Activated naive CD8-positive, alpha-beta T cell treated with anti-CD3 and anti-CD28 coated beads for 36 hours (primary cell): ENCODE results near the gene SLC39A11. TPM values are rescaled to one million over a fixed set of nuclear protein-coding genes. Genes with fewer than 3 reads are reported as not detected.
"Not testable (repeated sequence)": the region's sequence is repeated elsewhere in the genome, so short reads cannot be mapped to it uniquely, and the experiment has no call there.

Experiments used
- DNase-seq: peaks from one replicate; pipeline ENCODE4 v3.0.0; 2021
- H3K27ac Mint-ChIP-seq: one replicate; pipeline ENCODE4 v1.8.0; 2022; ENCODE audit warnings: mild to moderate bottlenecking, moderate library complexity, mixed read lengths
- H3K27me3 Mint-ChIP-seq: one replicate; pipeline ENCODE4 v1.8.0; 2022; ENCODE audit warnings: mild to moderate bottlenecking, mixed read lengths
- H3K36me3 Mint-ChIP-seq: one replicate; pipeline ENCODE4 v1.8.0; 2021; ENCODE audit warnings: mild to moderate bottlenecking, mixed read lengths
- H3K4me1 Mint-ChIP-seq: one replicate; pipeline ENCODE4 v1.8.0; 2021; ENCODE audit warnings: mixed read lengths
- H3K4me3 Mint-ChIP-seq: one replicate; pipeline ENCODE4 v1.8.0; 2022; ENCODE audit warnings: mild to moderate bottlenecking, moderate library complexity, mixed read lengths
- H3K9me3 Mint-ChIP-seq: one replicate; pipeline ENCODE4 v1.8.0; 2022; ENCODE audit warnings: mixed read lengths
- total RNA-seq, 2 experiments: library from RNA; stranded (reverse); gene quantifications; one replicate each; pipeline ENCODE4 v1.2.3, GENCODE V29; 2021

SLC39A11 gene
- total RNA-seq, 2 experiments from 2014 or later: 15.3 to 15.4 TPM

- peaks cover 4% of the 10 kb centered on the region for H3K36me3 Mint-ChIP-seq
- no peaks in the 10 kb centered on the region for H3K27me3 Mint-ChIP-seq
- H3K27ac Mint-ChIP-seq: no peak overlapping the region
- no peaks in the 10 kb centered on the region for H3K4me1 Mint-ChIP-seq
- no peak for DNase-seq
- no peaks in the 10 kb centered on the region for H3K9me3 Mint-ChIP-seq
- no peak overlapping the region for H3K4me3 Mint-ChIP-seq
These were observed 154.8 kb downstream of the SLC39A11 start for GRCh38 chr17:72937707-72938106.

- not testable (repeated sequence) for H3K36me3 Mint-ChIP-seq, DNase-seq, H3K27ac Mint-ChIP-seq, H3K27me3 Mint-ChIP-seq, H3K4me1 Mint-ChIP-seq, H3K4me3 Mint-ChIP-seq, H3K9me3 Mint-ChIP-seq
These were observed 155.2 kb downstream of the SLC39A11 start for GRCh38 chr17:72937254-72937653.

- Mint-ChIP-seq H3K4me1 (peaks cover 9% of the 10 kb centered on the region), H3K27me3 (no peaks in the 10 kb centered on the region), H3K36me3 (peaks cover 4% of the 10 kb centered on the region), H3K9me3 (no peaks in the 10 kb centered on the region), H3K27ac (no peak overlapping the region), H3K4me3 (no peak overlapping the region)
- DNase-seq: no peak
These were observed 156.5 kb downstream of the SLC39A11 start for GRCh38 chr17:72935984-72936383.

- no peaks in the 10 kb centered on the region for H3K9me3 Mint-ChIP-seq
- DNase-seq: no peak
- peaks cover 4% of the 10 kb centered on the region for H3K36me3 Mint-ChIP-seq
- no peak overlapping the region for H3K4me3 Mint-ChIP-seq
- H3K4me1 Mint-ChIP-seq: peaks cover 11% of the 10 kb centered on the region
- no peaks in the 10 kb centered on the region for H3K27me3 Mint-ChIP-seq
- no peak overlapping the region for H3K27ac Mint-ChIP-seq
These were observed 157.6 kb downstream of the SLC39A11 start for GRCh38 chr17:72934927-72935326.

- Mint-ChIP-seq H3K27ac (no peak overlapping the region), H3K4me3 (no peak overlapping the region), H3K36me3 (peaks cover 4% of the 10 kb centered on the region)
These were observed 160.9 kb downstream of the SLC39A11 start for GRCh38 chr17:72931635-72932034.

GRCh38 chr17:72931163-72931562, 161.3 kb downstream of the SLC39A11 start:
- Mint-ChIP-seq H3K4me1 (peaks cover 11% of the 10 kb centered on the region), H3K4me3 (no peak overlapping the region), H3K9me3 (no peaks in the 10 kb centered on the region), H3K27ac (no peak overlapping the region), H3K36me3 (peaks cover 4% of the 10 kb centered on the region), H3K27me3 (no peaks in the 10 kb centered on the region)
- DNase-seq: peak; percentile 10

More at GRCh38 chr17:72931635-72932034, 160.9 kb downstream of the SLC39A11 start:
- no peaks in the 10 kb centered on the region for H3K27me3 Mint-ChIP-seq
- no peaks in the 10 kb centered on the region for H3K9me3 Mint-ChIP-seq
- peaks cover 11% of the 10 kb centered on the region for H3K4me1 Mint-ChIP-seq
- no peak for DNase-seq

GRCh38 chr17:72930031-72930430, 162.5 kb downstream of the SLC39A11 start:
- Mint-ChIP-seq H3K27me3 (no peaks in the 10 kb centered on the region), H3K36me3 (peaks cover 3% of the 10 kb centered on the region), H3K4me3 (no peak overlapping the region), H3K9me3 (no peaks in the 10 kb centered on the region), H3K4me1 (peaks cover 11% of the 10 kb centered on the region), H3K27ac (no peak overlapping the region)
- DNase-seq: no peak

- H3K4me3 Mint-ChIP-seq: no peak overlapping the region
- DNase-seq: no peak
- H3K4me1 Mint-ChIP-seq: peaks cover 11% of the 10 kb centered on the region
- H3K27ac Mint-ChIP-seq: no peak overlapping the region
- H3K27me3 Mint-ChIP-seq: no peaks in the 10 kb centered on the region
- no peaks in the 10 kb centered on the region for H3K9me3 Mint-ChIP-seq
- peaks cover under 1% of the 10 kb centered on the region for H3K36me3 Mint-ChIP-seq
These were observed 163.9 kb downstream of the SLC39A11 start for GRCh38 chr17:72928454-72929136.

- no peaks in the 10 kb centered on the region for H3K27me3 Mint-ChIP-seq
- peaks cover 11% of the 10 kb centered on the region for H3K4me1 Mint-ChIP-seq
- no peak overlapping the region for H3K27ac Mint-ChIP-seq
- no peak overlapping the region for H3K4me3 Mint-ChIP-seq
- DNase-seq: no peak
- no peaks in the 10 kb centered on the region for H3K36me3 Mint-ChIP-seq
- H3K9me3 Mint-ChIP-seq: no peaks in the 10 kb centered on the region
These were observed 164.7 kb downstream of the SLC39A11 start for GRCh38 chr17:72927760-72928159.

- Mint-ChIP-seq H3K36me3 (no peaks in the 10 kb centered on the region), H3K9me3 (no peaks in the 10 kb centered on the region), H3K27me3 (no peaks in the 10 kb centered on the region), H3K4me1 (peaks cover 11% of the 10 kb centered on the region), H3K4me3 (no peak overlapping the region), H3K27ac (no peak overlapping the region)
- DNase-seq: no peak
These were observed 165.3 kb downstream of the SLC39A11 start for GRCh38 chr17:72927146-72927545.

GRCh38 chr17:72926171-72926570, 166.3 kb downstream of the SLC39A11 start:
- Mint-ChIP-seq H3K4me3 (no peak overlapping the region), H3K9me3 (no peaks in the 10 kb centered on the region), H3K27ac (no peak overlapping the region), H3K27me3 (no peaks in the 10 kb centered on the region), H3K36me3 (no peaks in the 10 kb centered on the region), H3K4me1 (peaks cover 4% of the 10 kb centered on the region)
- DNase-seq: no peak

- Mint-ChIP-seq H3K27me3 (no peaks in the 10 kb centered on the region), H3K36me3 (no peaks in the 10 kb centered on the region), H3K4me1 (no peaks in the 10 kb centered on the region), H3K27ac (no peak overlapping the region), H3K4me3 (no peak overlapping the region), H3K9me3 (no peaks in the 10 kb centered on the region)
- DNase-seq: no peak
These were observed 168.3 kb downstream of the SLC39A11 start for GRCh38 chr17:72924196-72924595.

- no peak overlapping the region for H3K27ac Mint-ChIP-seq
- no peaks in the 10 kb centered on the region for H3K27me3 Mint-ChIP-seq
- DNase-seq: no peak
- H3K4me3 Mint-ChIP-seq: no peak overlapping the region
- H3K36me3 Mint-ChIP-seq: peaks cover 3% of the 10 kb centered on the region
- H3K4me1 Mint-ChIP-seq: no peaks in the 10 kb centered on the region
- H3K9me3 Mint-ChIP-seq: no peaks in the 10 kb centered on the region
These were observed 170.3 kb downstream of the SLC39A11 start for GRCh38 chr17:72922219-72922618.

GRCh38 chr17:72921347-72922054, 171.0 kb downstream of the SLC39A11 start:
- DNase-seq: no peak
- H3K9me3 Mint-ChIP-seq: no peaks in the 10 kb centered on the region
- H3K36me3 Mint-ChIP-seq: peaks cover 3% of the 10 kb centered on the region
- no peaks in the 10 kb centered on the region for H3K4me1 Mint-ChIP-seq
- H3K27me3 Mint-ChIP-seq: no peaks in the 10 kb centered on the region
- H3K27ac Mint-ChIP-seq: no peak overlapping the region
- H3K4me3 Mint-ChIP-seq: no peak overlapping the region

- H3K27me3 Mint-ChIP-seq: no peaks in the 10 kb centered on the region
- H3K9me3 Mint-ChIP-seq: no peaks in the 10 kb centered on the region
- peaks cover 3% of the 10 kb centered on the region for H3K36me3 Mint-ChIP-seq
- H3K27ac Mint-ChIP-seq: peak overlapping the region; percentile 1
- no peak for DNase-seq
- no peaks in the 10 kb centered on the region for H3K4me1 Mint-ChIP-seq
- H3K4me3 Mint-ChIP-seq: no peak overlapping the region
These were observed 172.0 kb downstream of the SLC39A11 start for GRCh38 chr17:72920513-72920912.

GRCh38 chr17:72916991-72917390, 175.5 kb downstream of the SLC39A11 start:
- Mint-ChIP-seq H3K9me3 (no peaks in the 10 kb centered on the region), H3K4me1 (no peaks in the 10 kb centered on the region), H3K36me3 (peaks cover 3% of the 10 kb centered on the region), H3K27ac (no peak overlapping the region), H3K27me3 (no peaks in the 10 kb centered on the region), H3K4me3 (no peak overlapping the region)
- no peak for DNase-seq
